ENCODE data around the gene FOXL2.
A peak's percentile ranks its signal among the peaks of the same experiment; 100 is the strongest.
"Not testable (repeated sequence)": the region's sequence is repeated elsewhere in the genome, so short reads cannot be mapped to it uniquely, and the experiment has no call there.

FOXL2 gene

GRCh38 chr3:138923531-138923994 lies 23.4 kb downstream of the FOXL2 start:
- DNase-seq: no peak

- DNase-seq: not testable (repeated sequence)
Measured at GRCh38 chr3:138922400-138922799, 24.5 kb downstream of the FOXL2 start.

- DNase-seq: no peak
Measured at GRCh38 chr3:138921316-138922292, 25.3 kb downstream of the FOXL2 start.

GRCh38 chr3:138919325-138919724 lies 27.6 kb downstream of the FOXL2 start:
- no peak for DNase-seq

GRCh38 chr3:138916824-138917223 lies 30.1 kb downstream of the FOXL2 start:
- DNase-seq: no peak

- peak; percentile 59 for DNase-seq
Measured at GRCh38 chr3:138915503-138916498, 31.1 kb downstream of the FOXL2 start.

GRCh38 chr3:138914870-138915502 lies 32.0 kb downstream of the FOXL2 start:
- no peak for DNase-seq

- DNase-seq: no peak
Measured at GRCh38 chr3:138913766-138914165, 33.2 kb downstream of the FOXL2 start.

- no peak for DNase-seq
Measured at GRCh38 chr3:138912237-138912636, 34.7 kb downstream of the FOXL2 start.

GRCh38 chr3:138911621-138912020 lies 35.3 kb downstream of the FOXL2 start:
- DNase-seq: no peak

- DNase-seq: no peak
Measured at GRCh38 chr3:138909904-138910303, 37.0 kb downstream of the FOXL2 start.

- DNase-seq: no peak
Measured at GRCh38 chr3:138908846-138909245, 38.1 kb downstream of the FOXL2 start.

- no peak for DNase-seq
Measured at GRCh38 chr3:138907539-138907938, 39.4 kb downstream of the FOXL2 start.

- no peak for DNase-seq
Measured at GRCh38 chr3:138902171-138902570, 44.8 kb downstream of the FOXL2 start.

- no peak for DNase-seq
Measured at GRCh38 chr3:138901567-138901966, 45.4 kb downstream of the FOXL2 start.

GRCh38 chr3:138899351-138899991 lies 47.5 kb downstream of the FOXL2 start:
- no peak for DNase-seq

GRCh38 chr3:138898708-138899107 lies 48.2 kb downstream of the FOXL2 start:
- DNase-seq: no peak

GRCh38 chr3:138898301-138898700 lies 48.6 kb downstream of the FOXL2 start:
- no peak for DNase-seq

Measured in NCI-H510A (cell line).